PC-9 (cell line): ENCODE data around the gene NOVA1. TPM values are rescaled to one million over a fixed set of nuclear protein-coding genes. Genes with fewer than 3 reads are reported as not detected.
A peak's percentile ranks its signal among the peaks of the same experiment; 100 is the strongest.

Source experiments
- BruUV-seq: library from RNA; stranded (reverse); fragments of 400-500 nt; replicated peaks from 2 replicates; lab custom pipeline; 2021; lab: Mats Ljungman, UMichigan
- CTCF ChIA-PET: fragments of 300-600 bp; sonication (Branson Sonifier 250); formaldehyde crosslinking; loops from one replicate; lab custom pipeline; 2022; ENCODE audit warnings: antibody characterized with exemption; lab: Charles Lee
- POLR2A ChIA-PET: fragments of 300-600 bp; sonication (Branson Sonifier 250); formaldehyde crosslinking; loops from one replicate; lab custom pipeline; 2022; ENCODE audit warnings: antibody characterized with exemption; ENCODE audit not compliant: unreplicated experiment; lab: Charles Lee
- DNase-seq, 2 experiments: peaks; one replicate each; pipeline versions ENCODE4 v3.0.0 to v3.0.0-alpha.2; 2015 to 2022; ENCODE audit warnings: mixed read lengths in 1 of 2
- H2AFZ ChIP-seq: fragments of 200-600 bp; sonication (generic); 2 replicates; pipeline ENCODE4 v1.8.1; 2017; ENCODE audit warnings: antibody characterized with exemption
- H3F3A ChIP-seq: fragments of 200-600 bp; sonication (generic); 2 replicates; pipeline ENCODE4 v1.8.1; 2017; ENCODE audit warnings: antibody characterized with exemption, mild to moderate bottlenecking, low read depth; ENCODE audit not compliant: insufficient read depth
- H3K27ac ChIP-seq: fragments of 200-600 bp; sonication (generic); 2 replicates; pipeline ENCODE4 v1.6.1; 2016; ENCODE audit warnings: mixed run types
- H3K27me3 ChIP-seq: fragments of 200-600 bp; sonication (generic); 2 replicates; pipeline ENCODE4 v1.6.1; 2016; ENCODE audit warnings: low read depth, mixed run types; ENCODE audit not compliant: insufficient read depth
- H3K36me3 ChIP-seq: fragments of 200-600 bp; sonication (generic); 2 replicates; pipeline ENCODE4 v1.6.1; 2016; ENCODE audit warnings: low read depth, mixed run types
- H3K4me1 ChIP-seq: fragments of 200-600 bp; sonication (generic); replicated peaks from 2 replicates; pipeline ENCODE4 v1.6.1; 2016; ENCODE audit warnings: mixed run types; ENCODE audit not compliant: insufficient read depth
- H3K4me2 ChIP-seq: fragments of 200-600 bp; sonication (generic); 2 replicates; pipeline ENCODE4 v1.6.1; 2017; ENCODE audit warnings: mixed run types
- H3K4me3 ChIP-seq: fragments of 200-600 bp; sonication (generic); 2 replicates; pipeline ENCODE4 v1.6.1; 2016; ENCODE audit warnings: mixed run types
- H3K79me2 ChIP-seq: fragments of 200-600 bp; sonication (generic); 2 replicates; pipeline ENCODE4 v1.6.1; 2017; ENCODE audit warnings: low read depth, mixed run types
- H3K9me2 ChIP-seq: fragments of 200-600 bp; sonication (generic); 2 replicates; pipeline ENCODE4 v1.8.1; 2017; ENCODE audit warnings: mild to moderate bottlenecking; ENCODE audit not compliant: insufficient read depth
- H3K9me3 ChIP-seq: fragments of 200-600 bp; sonication (generic); 2 replicates; pipeline ENCODE4 v1.8.1; 2016; ENCODE audit warnings: low read depth; ENCODE audit not compliant: insufficient read depth
- H4K20me1 ChIP-seq: fragments of 200-600 bp; sonication (generic); 2 replicates; pipeline ENCODE4 v1.8.1; 2017; ENCODE audit not compliant: insufficient read depth
- CTCF ChIP-seq: fragments of 200-600 bp; sonication (generic); conservative IDR thresholded peaks from 2 replicates; pipeline ENCODE4 v1.6.1; 2017; ENCODE audit warnings: mixed run types, antibody characterized with exemption, mild to moderate bottlenecking, moderate library complexity
- EZH2 ChIP-seq: fragments of 200-600 bp; sonication (generic); IDR thresholded peaks from 2 replicates; pipeline ENCODE4 v1.8.0; 2017; ENCODE audit warnings: antibody characterized with exemption, low read depth
- intact Hi-C: fragments of 100-400 bp; cut with micrococcal nuclease; formaldehyde crosslinking; loops from one replicate; pipeline ENCODE4 v1.10.0; 2022; ENCODE audit not compliant: unreplicated experiment
- total RNA-seq: library from RNA; stranded (reverse); gene quantifications from 2 replicates; pipeline ENCODE4 v1.2.3, GENCODE V29; 2021

NOVA1 gene
- total RNA-seq, 1 experiment from 2014 or later = 1.1 TPM

GRCh38 chr14:26412421-26412820 lies 185.4 kb downstream of the NOVA1 start:
- Histone ChIP-seq H3K27ac (no peak overlapping the region), H3K4me1 (no peaks in the 10 kb centered on the region), H3K4me2 (no peak overlapping the region), H2AFZ (no peak overlapping the region), H3K9me3 (no peaks in the 10 kb centered on the region), H3K4me3 (no peak overlapping the region), H3F3A (no peaks in the 10 kb centered on the region), H3K36me3 (no peaks in the 10 kb centered on the region), H3K79me2 (no peaks in the 10 kb centered on the region), H3K27me3 (no peaks in the 10 kb centered on the region), H3K9me2 (no peaks in the 10 kb centered on the region), H4K20me1 (no peaks in the 10 kb centered on the region)
- BruUV-seq = no TSS peak
- intact Hi-C loops = no loop called here
- no peak for TF ChIP-seq CTCF
- TF ChIP-seq EZH2 = no peak
- CTCF ChIA-PET = no interaction called here
- POLR2A ChIA-PET = no interaction called here
- DNase-seq = no peak

GRCh38 chr14:26410189-26410685 lies 187.6 kb downstream of the NOVA1 start:
- Histone ChIP-seq H3K4me1 (no peaks in the 10 kb centered on the region), H3K79me2 (no peaks in the 10 kb centered on the region), H3K4me3 (no peak overlapping the region), H3K27me3 (no peaks in the 10 kb centered on the region), H3K9me2 (no peaks in the 10 kb centered on the region), H3K36me3 (no peaks in the 10 kb centered on the region), H4K20me1 (no peaks in the 10 kb centered on the region), H2AFZ (no peak overlapping the region), H3K27ac (no peak overlapping the region), H3K4me2 (no peak overlapping the region), H3F3A (no peaks in the 10 kb centered on the region), H3K9me3 (no peaks in the 10 kb centered on the region)
- CTCF ChIA-PET = interaction anchor here (0.6 kb wide), 1 partner anchor 9 kb away, joined by 9 read pairs; no protein-coding TSS in a partner anchor
- POLR2A ChIA-PET = no interaction called here
- intact Hi-C loops = no loop called here
- TF ChIP-seq CTCF = no peak
- BruUV-seq = no TSS peak
- peak in 1 of 2 experiments; percentile 73 for DNase-seq

GRCh38 chr14:26404927-26405326 lies 192.9 kb downstream of the NOVA1 start:
- Histone ChIP-seq H3K4me3 (no peak overlapping the region), H3K9me3 (no peaks in the 10 kb centered on the region), H3F3A (no peaks in the 10 kb centered on the region; the same call in 1 of the 2 replicates), H3K27ac (no peak overlapping the region), H3K27me3 (no peaks in the 10 kb centered on the region), H2AFZ (no peak overlapping the region), H4K20me1 (no peaks in the 10 kb centered on the region), H3K4me1 (peaks cover 12% of the 10 kb centered on the region), H3K36me3 (no peaks in the 10 kb centered on the region), H3K79me2 (no peaks in the 10 kb centered on the region), H3K4me2 (no peak overlapping the region), H3K9me2 (no peaks in the 10 kb centered on the region)
- intact Hi-C loops = no loop called here
- ChIA-PET POLR2A (no interaction called here), CTCF (no interaction called here)
- DNase-seq = no peak
- no TSS peak for BruUV-seq
- TF ChIP-seq EZH2 (no peak), CTCF (no peak)
